GM12878 (cell line): ENCODE results near the gene TBC1D8. TPM values are rescaled to one million over a fixed set of nuclear protein-coding genes. Genes with fewer than 3 reads are reported as not detected.

Source experiments
- ATAC-seq: fragments of 200-7000 bp; cut with Tn5 transposase; 3 replicates; pipeline ENCODE4 v1.9.1; 2020; ENCODE audit warnings: mild to moderate bottlenecking, moderate library complexity
- BruUV-seq: library from RNA; stranded (reverse); fragments of 400-500 nt; replicated peaks from 2 replicates; lab custom pipeline; 2021; lab: Mats Ljungman, UMichigan
- CTCF ChIA-PET: fragments of 300-600 bp; sonication (Branson Sonifier 250); formaldehyde crosslinking; extraction: SDS; loops from one replicate; lab custom pipeline; 2021; ENCODE audit warnings: inconsistent platforms; lab: Yijun Ruan, JAX
- POLR2A ChIA-PET: fragments of 350-600 bp; formaldehyde crosslinking; extraction: SDS; loops from one replicate; lab custom pipeline; 2021; ENCODE audit warnings: inconsistent platforms; lab: Charles Lee
- RAD21 ChIA-PET: fragments of 300-600 bp; sonication (Branson Sonifier 250); formaldehyde crosslinking; loops from one replicate; lab custom pipeline; 2023; ENCODE audit warnings: antibody characterized with exemption; ENCODE audit not compliant: unreplicated experiment; lab: Charles Lee
- SMC1A ChIA-PET: fragments of 300-600 bp; sonication (Branson Sonifier 250); formaldehyde crosslinking; loops from one replicate; lab custom pipeline; 2023; ENCODE audit not compliant: unreplicated experiment, uncharacterized antibody; lab: Charles Lee
- DNase-seq: peaks from one replicate; pipeline ENCODE4 v3.0.0-alpha.2; 2011; ENCODE audit warnings: low read depth, low spot score
- FAIRE-seq: peaks from 3 replicates; lab custom pipeline; 2011; peaks lifted over from hg19 to GRCh38; lab: Jason Lieb, UNC
- H2AFZ ChIP-seq: 2 replicates; pipeline ENCODE4 v1.6.0; 2011; ENCODE audit warnings: low read depth, low read length, control low read depth; ENCODE audit not compliant: control insufficient read depth
- H3K27ac ChIP-seq: 2 replicates; pipeline ENCODE4 v1.5.1; 2011; ENCODE audit warnings: control low read depth; ENCODE audit not compliant: control insufficient read depth, insufficient read depth
- H3K27me3 ChIP-seq, 2 experiments: replicated peaks in 1 of 2; 2 replicates each; pipeline versions ENCODE4 v1.6.0 to v1.6.1; 2011; ENCODE audit warnings: low read length in 1 of 2; ENCODE audit not compliant: control insufficient read depth in 2 of 2, insufficient read depth in 2 of 2
- H3K36me3 ChIP-seq, 2 experiments: 2 replicates each; pipeline ENCODE4 v1.5.1; 2011; ENCODE audit warnings: low read length in 1 of 2; ENCODE audit not compliant: control insufficient read depth in 2 of 2, insufficient read depth in 2 of 2
- H3K4me1 ChIP-seq: 2 replicates; pipeline ENCODE4 v1.6.1; 2011; ENCODE audit warnings: mild to moderate bottlenecking, low read length, moderate library complexity, mixed read lengths; ENCODE audit not compliant: control insufficient read depth, insufficient read depth
- H3K4me2 ChIP-seq: 2 replicates; pipeline ENCODE4 v1.6.0; 2011; ENCODE audit warnings: control low read depth; ENCODE audit not compliant: control insufficient read depth, insufficient read depth
- H3K4me3 ChIP-seq: fragments of 200-600 bp; sonication (generic); 2 replicates; pipeline ENCODE4 v1.5.1; 2016
- H3K79me2 ChIP-seq: 2 replicates; pipeline ENCODE4 v1.6.0; 2011; ENCODE audit warnings: low read length; ENCODE audit not compliant: control insufficient read depth, insufficient read depth
- H3K9ac ChIP-seq: 2 replicates; pipeline ENCODE4 v1.8.0; 2011; ENCODE audit warnings: low read length, control low read depth, mixed read lengths; ENCODE audit not compliant: control insufficient read depth, insufficient read depth
- H3K9me3 ChIP-seq: replicated peaks from 3 replicates; pipeline ENCODE4 v1.5.1; 2011; ENCODE audit warnings: mild to moderate bottlenecking, low read length; ENCODE audit not compliant: control insufficient read depth, insufficient read depth
- H4K20me1 ChIP-seq: 2 replicates; pipeline ENCODE4 v1.6.0; 2011; ENCODE audit not compliant: control insufficient read depth, insufficient read depth
- REST ChIP-seq: IDR thresholded peaks from 2 replicates; pipeline ENCODE4 v1.6.1; 2012; ENCODE audit warnings: mild to moderate bottlenecking, low read depth, low read length
- TAF1 ChIP-seq: IDR thresholded peaks from 2 replicates; pipeline ENCODE4 v1.6.1; 2011; ENCODE audit warnings: mild to moderate bottlenecking, low read depth, low read length, borderline replicate concordance
- WGBS: methylation state at CpG from one replicate; pipeline ENCODE4 v1.1.6; 2016; ENCODE audit warnings: low lambda C conversion rate; ENCODE audit not compliant: insufficient replicate concordance, insufficient coverage; ENCODE audit errors: missing lambda C conversion rate; 5-methylcytosine and 5-hydroxymethylcytosine counted together
- in situ Hi-C: fragments of 300-500 bp; cut with MboI; formaldehyde crosslinking; loops from 9 replicates; pipeline ENCODE4 v1.14.3; 2018; ENCODE audit warnings: mixed read lengths
- intact Hi-C: fragments of 100-400 bp; cut with micrococcal nuclease; formaldehyde crosslinking; loops from one replicate; pipeline ENCODE4 v1.14.2; 2022; ENCODE audit not compliant: unreplicated experiment
- polyA plus RNA-seq, 11 experiments: library from polyadenylated mRNA; depleted of rRNA in 4 of 11; unstranded in 6 of 11; stranded (reverse) in 5 of 11; fragments of >200 nt; fragmentation: Nextera tagmentation in 4 of 11; fragmentation: Illumina TruSeq in 1 of 11; extraction: Ambion mirVana in 4 of 11; extraction: Trizol in 1 of 11; gene quantifications; 1 replicate in 1 of 11; 2 replicates in 10 of 11; pipeline versions ENCODE4 v1.2.1 to v1.2.3, GENCODE V29; 2011 to 2016; ENCODE audit warnings: inconsistent platforms in 2 of 11, missing spikeins in 2 of 11, low read depth in 1 of 11
- total RNA-seq, 4 experiments: library from RNA; depleted of rRNA in 3 of 4; stranded (reverse); fragments of >200 nt in 3 of 4; fragmentation: Illumina TruSeq in 1 of 4; extraction: Trizol in 1 of 4; gene quantifications; 2 replicates each; pipeline versions ENCODE4 v1.2.1 to v1.2.3, GENCODE V29; 2013 to 2021

TBC1D8 gene
- total and polyA plus RNA-seq, 10 of the 15 experiments (the other 5 are each of a cell fraction or from before 2014, with no cell fraction given), result 0.80 to 4.9 (median 4.4) TPM

- Histone ChIP-seq H3K27ac (no peak overlapping the region), H3K4me1 (no peaks in the 10 kb centered on the region), H3K36me3 (no peaks in the 10 kb centered on the region; a peak in 1 of 4 replicates), H3K4me3 (no peak overlapping the region), H4K20me1 (no peaks in the 10 kb centered on the region)
- FAIRE-seq, result no peak
- in situ Hi-C loops, result no loop called here
- BruUV-seq, result no TSS peak
- POLR2A ChIA-PET, result no interaction called here
- no peak for TF ChIP-seq REST
- TF ChIP-seq TAF1, result no peak
- TF ChIP-seq, all 136 proteins: peak for 0
- ChIA-PET CTCF (interaction anchor here (0.6 to 1.2 kb wide), 3 partner anchors 13 to 127 kb away, joined by 3 to 4 read pairs (median 4); no protein-coding TSS in a partner anchor), SMC1A (interaction anchor here (2.0 kb wide), 1 partner anchor 13 kb away, joined by 4 read pairs; no protein-coding TSS in a partner anchor), RAD21 (no interaction called here)
- Histone ChIP-seq H2AFZ (no peak overlapping the region), H3K9ac (no peak overlapping the region), H3K79me2 (no peaks in the 10 kb centered on the region), H3K9me3 (no peaks in the 10 kb centered on the region), H3K27me3 (no peaks in the 10 kb centered on the region), H3K4me2 (no peak overlapping the region)
- intact Hi-C loops, result no loop called here
- DNase-seq (no peak), ATAC-seq (no peak)
- WGBS, result 97% methylated on average over 6 of the region's 6 CpGs
These were observed 125.6 kb downstream of the TBC1D8 start for GRCh38 chr2:101025561-101025960.
